GM21390 (cell line): ENCODE measurements around the gene SH3PXD2B.
"Not testable (repeated sequence)": the region's sequence is repeated elsewhere in the genome, so short reads cannot be mapped to it uniquely, and the experiment has no call there.

Experiments
- ATAC-seq: cut with Tn5 transposase; IDR thresholded peaks from one replicate; pipeline ENCODE4 v1.9.1; 2021; ENCODE audit not compliant: unreplicated experiment

Gene SH3PXD2B

GRCh38 chr5:172311605-172312004 is 142.7 kb downstream of the SH3PXD2B start:
- no peak for ATAC-seq

- no peak for ATAC-seq
Measured at GRCh38 chr5:172311026-172311425, 143.3 kb downstream of the SH3PXD2B start.

- ATAC-seq: no peak
Measured at GRCh38 chr5:172305380-172305779, 148.9 kb downstream of the SH3PXD2B start.

- ATAC-seq: no peak
Measured at GRCh38 chr5:172303572-172304335, 150.6 kb downstream of the SH3PXD2B start.

- no peak for ATAC-seq
Measured at GRCh38 chr5:172303162-172303561, 151.2 kb downstream of the SH3PXD2B start.

GRCh38 chr5:172302047-172302710 is 152.1 kb downstream of the SH3PXD2B start:
- ATAC-seq: no peak

GRCh38 chr5:172299916-172300439 is 154.3 kb downstream of the SH3PXD2B start:
- no peak for ATAC-seq

GRCh38 chr5:172294831-172295230 is 159.5 kb downstream of the SH3PXD2B start:
- no peak for ATAC-seq

GRCh38 chr5:172293745-172294342 is 160.5 kb downstream of the SH3PXD2B start:
- no peak for ATAC-seq

GRCh38 chr5:172293054-172293744 is 161.1 kb downstream of the SH3PXD2B start:
- ATAC-seq: peak; percentile 95

GRCh38 chr5:172291837-172292236 is 162.5 kb downstream of the SH3PXD2B start:
- not testable (repeated sequence) for ATAC-seq

- ATAC-seq: no peak
Measured at GRCh38 chr5:172288465-172288864, 165.9 kb downstream of the SH3PXD2B start.

GRCh38 chr5:172287140-172287539 is 167.2 kb downstream of the SH3PXD2B start:
- not testable (repeated sequence) for ATAC-seq

- ATAC-seq: no peak
Measured at GRCh38 chr5:172285226-172286143, 168.8 kb downstream of the SH3PXD2B start.

- no peak for ATAC-seq
Measured at GRCh38 chr5:172284611-172284980, 169.7 kb downstream of the SH3PXD2B start.

GRCh38 chr5:172283862-172284610 is 170.3 kb downstream of the SH3PXD2B start:
- peak; percentile 84 for ATAC-seq

- ATAC-seq: peak; percentile 86
Measured at GRCh38 chr5:172283020-172283861, 171.1 kb downstream of the SH3PXD2B start, which contains the start of gene UBTD2. Gene UBTD2, minus strand, starts transcription at chr5:172283764. Its CDS starts 99 bp downstream, at chr5:172283665.

GRCh38 chr5:172282272-172283019 is 171.9 kb downstream of the SH3PXD2B start:
- no peak for ATAC-seq
